T-helper 9 cell (primary cell): ENCODE data around the gene OTUD1.
A peak's percentile ranks its signal among the peaks of the same experiment; 100 is the strongest.
"Not testable (repeated sequence)": the region's sequence is repeated elsewhere in the genome, so short reads cannot be mapped to it uniquely, and the experiment has no call there.

Source experiments
- DNase-seq: peaks from one replicate; pipeline ENCODE4 v3.0.0-alpha.2; 2020
- total RNA-seq, 2 donors: gene quantifications; one replicate each; lab custom pipeline; 2026; lab: John Stamatoyannopoulos, UW

The OTUD1 gene
- 32.2 to 138 reads per million in 2 donors for total RNA-seq

DNA sequence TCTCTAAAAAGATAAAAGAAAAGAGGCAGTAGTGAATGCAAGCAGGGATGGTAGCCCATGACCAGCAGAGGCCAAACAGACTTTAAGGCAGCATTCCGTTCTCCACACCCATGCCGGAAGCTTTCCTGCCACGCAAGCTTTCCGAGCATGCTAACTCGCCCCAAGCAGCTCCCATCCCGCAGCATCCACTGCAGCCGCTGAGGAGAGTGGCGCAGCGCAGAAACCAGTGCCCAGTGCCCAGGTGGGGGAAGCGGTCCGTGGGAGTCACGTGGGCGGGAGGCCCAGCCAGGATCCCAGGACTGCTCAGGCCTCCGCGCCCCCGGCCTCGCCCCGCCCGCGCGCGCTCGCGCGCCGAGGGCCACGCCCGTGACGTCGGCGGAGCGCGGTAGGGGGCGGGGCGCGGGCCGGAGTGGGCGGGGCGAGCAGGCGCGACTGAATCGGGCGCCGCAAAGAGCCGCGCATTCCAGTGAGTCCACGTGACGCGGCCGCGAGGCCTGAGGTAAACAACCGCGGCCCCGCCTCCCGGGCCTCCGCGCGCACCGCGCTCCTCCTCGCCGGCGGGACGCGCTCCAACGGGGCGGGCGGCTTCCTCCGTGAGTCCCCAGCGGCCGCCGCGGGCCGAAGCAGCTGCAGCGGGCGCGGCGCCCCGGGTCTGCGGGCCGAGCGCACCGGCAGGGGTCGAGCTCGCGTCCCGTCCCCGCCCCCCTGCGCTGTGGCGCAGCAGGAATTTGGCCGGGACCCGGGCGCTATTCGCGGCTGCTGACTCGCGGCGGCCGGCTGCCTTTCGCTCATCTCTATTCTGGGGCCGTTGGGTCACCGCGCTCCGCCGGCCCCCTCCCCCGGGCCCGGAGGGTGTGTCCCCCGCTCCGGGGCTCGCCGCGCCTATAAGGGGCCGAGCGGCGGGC lies at the start of gene OTUD1:
OTUD1 (plus strand) TSS at position 529 of the 905 bp plus-strand sequence. CDS start 383 bp downstream, outside the sequence.
- peak; percentile 95 for DNase-seq

DNA sequence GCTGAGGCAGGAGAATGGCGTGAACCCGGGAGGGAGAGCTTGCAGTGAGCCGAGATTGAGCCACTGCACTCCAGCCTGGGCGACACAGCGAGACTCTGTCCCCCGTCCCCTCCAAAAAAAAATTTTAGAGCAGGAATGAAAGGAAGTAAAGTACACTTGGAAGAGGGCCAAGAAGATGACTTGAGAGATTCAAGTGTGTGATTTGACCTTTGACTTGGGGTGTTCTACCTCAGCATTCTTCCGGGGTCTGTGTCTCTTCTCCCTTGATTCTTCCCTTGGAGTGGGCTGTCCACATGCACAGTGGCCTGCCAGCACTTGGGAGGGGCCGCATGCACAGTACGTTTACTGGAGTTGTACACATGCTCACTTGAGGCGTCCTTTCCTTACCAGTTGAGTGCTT lies 48.5 kb upstream of the OTUD1 start:
- not testable (repeated sequence) for DNase-seq

GRCh38 chr10:23390809-23391208 lies 48.1 kb upstream of the OTUD1 start:
- no peak for DNase-seq

- DNase-seq: no peak
These were observed 47.1 kb upstream of the OTUD1 start for GRCh38 chr10:23391821-23392220.

- DNase-seq: no peak
These were observed 43.9 kb upstream of the OTUD1 start for GRCh38 chr10:23395017-23395416.

GRCh38 chr10:23396695-23397094 lies 42.2 kb upstream of the OTUD1 start:
- DNase-seq: no peak

DNA sequence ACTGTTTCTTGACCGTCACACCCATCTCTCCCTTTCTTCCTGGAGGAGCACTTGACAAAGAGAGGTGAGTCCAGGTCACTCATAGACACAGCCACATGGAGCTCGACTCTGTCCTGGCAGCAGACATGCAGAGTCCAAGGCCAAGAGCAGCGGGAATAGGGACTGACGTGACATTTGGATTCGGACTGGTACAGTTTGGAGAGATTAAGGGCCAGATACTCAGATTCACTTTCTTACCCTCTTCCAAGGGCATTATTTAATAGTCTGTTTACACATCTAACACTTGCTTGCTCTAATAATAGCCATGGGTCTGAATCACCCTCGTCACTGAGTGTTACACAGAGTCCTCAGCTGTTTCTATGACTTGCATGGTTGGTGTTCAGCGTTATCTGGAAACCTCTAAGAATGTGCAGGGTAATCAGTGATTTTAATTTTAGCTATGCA lies 39.2 kb upstream of the OTUD1 start:
- DNase-seq: no peak

DNA sequence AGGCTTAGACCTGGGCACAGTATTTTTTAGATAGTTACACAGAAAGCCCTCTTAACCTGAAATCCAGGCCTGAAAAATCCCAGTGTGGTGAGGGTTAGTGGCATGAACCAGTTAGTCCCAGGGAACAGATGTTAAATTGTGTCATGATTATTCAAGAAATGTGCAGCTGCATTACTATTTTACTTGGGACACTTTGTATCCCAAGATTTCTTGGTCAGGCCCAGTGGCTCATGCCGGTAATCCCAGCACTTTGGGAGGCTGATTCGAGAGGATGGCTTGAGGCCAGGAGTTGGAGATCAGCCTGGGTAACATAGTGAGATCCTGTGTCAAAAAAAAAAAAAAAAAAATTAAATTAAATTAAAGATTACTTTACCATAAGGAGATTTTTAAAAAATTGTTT lies 36.0 kb upstream of the OTUD1 start:
- DNase-seq: no peak

DNA sequence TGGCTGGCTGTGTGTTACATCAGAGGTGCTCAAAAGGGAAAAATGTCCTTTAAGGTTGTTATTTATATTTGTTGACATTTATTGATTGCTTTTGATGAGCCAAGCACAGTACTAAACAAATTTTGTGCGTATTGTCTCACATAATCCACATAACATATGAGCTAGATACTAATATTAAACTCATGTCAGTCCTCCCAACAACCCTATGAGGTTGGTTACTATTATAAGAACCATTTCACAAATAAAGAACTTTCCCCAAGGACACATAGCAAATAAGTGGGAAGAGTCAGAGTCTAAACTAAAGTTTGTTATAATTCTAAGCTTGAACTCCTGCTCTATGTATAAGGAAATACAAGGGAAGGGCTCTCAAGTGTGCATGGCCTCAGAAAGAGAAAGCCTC lies 35.6 kb upstream of the OTUD1 start:
- no peak for DNase-seq

- no peak for DNase-seq
These were observed 35.2 kb upstream of the OTUD1 start for GRCh38 chr10:23403719-23404118.

GRCh38 chr10:23404461-23404980 lies 34.4 kb upstream of the OTUD1 start:
- DNase-seq: no peak

DNA sequence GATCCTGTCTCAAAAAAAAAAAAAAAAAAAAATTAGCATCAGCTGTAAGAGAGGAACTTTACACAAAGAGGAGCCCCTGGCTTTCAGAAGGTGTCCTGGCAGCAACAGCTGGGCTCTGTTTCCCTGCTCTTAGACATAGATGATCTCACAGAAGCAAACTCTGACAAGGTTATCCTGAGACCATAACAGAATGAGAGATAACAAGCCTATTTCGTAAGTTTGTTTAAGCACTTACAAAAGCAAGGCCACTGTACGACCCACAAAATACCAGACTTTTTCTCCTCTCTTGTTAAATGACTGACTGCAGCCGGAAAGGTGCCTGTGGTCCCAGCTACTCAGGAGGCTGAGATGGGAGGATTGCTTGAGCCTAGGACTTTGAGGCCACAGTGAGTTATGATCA lies 33.3 kb upstream of the OTUD1 start:
- DNase-seq: no peak

- DNase-seq: no peak
These were observed 32.5 kb upstream of the OTUD1 start for GRCh38 chr10:23406409-23406808.

GRCh38 chr10:23408330-23408976 lies 30.4 kb upstream of the OTUD1 start:
- DNase-seq: no peak

DNA sequence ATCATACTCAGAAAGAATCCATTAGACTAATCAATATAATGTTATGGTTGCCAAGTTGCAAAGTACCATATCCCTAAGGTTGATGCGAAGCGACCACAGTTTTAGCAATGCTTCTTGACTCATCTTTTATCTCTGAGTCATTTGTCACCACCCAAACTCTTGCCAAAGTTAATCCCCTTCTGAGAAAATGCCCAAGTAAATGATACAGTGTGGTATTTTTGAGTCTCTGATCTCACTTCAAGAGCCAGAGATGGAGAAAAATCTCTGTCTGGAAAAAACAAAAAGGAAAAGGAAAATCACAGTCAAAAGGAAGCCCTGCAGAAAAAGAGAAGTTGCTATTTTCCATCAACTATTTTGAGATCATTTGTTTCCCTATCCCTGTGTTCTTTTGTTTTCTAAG lies 26.7 kb upstream of the OTUD1 start:
- no peak for DNase-seq

DNA sequence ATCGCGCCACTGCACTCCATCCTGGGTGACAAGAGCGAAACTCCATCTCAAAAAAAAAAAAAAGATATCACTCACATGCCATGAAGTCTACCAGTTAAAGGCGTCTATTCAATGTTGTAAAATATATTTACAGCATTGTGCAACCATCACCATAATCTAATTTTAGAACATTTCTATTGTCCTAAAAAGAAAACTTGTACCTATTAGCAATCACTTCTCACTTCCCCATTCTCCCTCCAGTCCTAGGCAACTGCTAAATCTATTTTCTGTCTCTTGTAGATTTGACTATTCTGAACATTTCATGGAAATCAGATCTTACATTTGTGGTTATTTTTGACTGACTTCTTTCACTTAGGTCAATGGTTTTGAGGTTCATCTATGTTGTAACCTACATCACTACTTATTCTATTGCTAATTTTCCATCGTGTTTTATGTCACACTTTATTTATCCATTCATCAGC lies 25.2 kb upstream of the OTUD1 start:
- no peak for DNase-seq

GRCh38 chr10:23414658-23415057 lies 24.2 kb upstream of the OTUD1 start:
- no peak for DNase-seq

- DNase-seq: no peak
These were observed 21.6 kb upstream of the OTUD1 start for GRCh38 chr10:23417254-23417653.

GRCh38 chr10:23418051-23418681 lies 20.7 kb upstream of the OTUD1 start:
- DNase-seq: no peak

DNA sequence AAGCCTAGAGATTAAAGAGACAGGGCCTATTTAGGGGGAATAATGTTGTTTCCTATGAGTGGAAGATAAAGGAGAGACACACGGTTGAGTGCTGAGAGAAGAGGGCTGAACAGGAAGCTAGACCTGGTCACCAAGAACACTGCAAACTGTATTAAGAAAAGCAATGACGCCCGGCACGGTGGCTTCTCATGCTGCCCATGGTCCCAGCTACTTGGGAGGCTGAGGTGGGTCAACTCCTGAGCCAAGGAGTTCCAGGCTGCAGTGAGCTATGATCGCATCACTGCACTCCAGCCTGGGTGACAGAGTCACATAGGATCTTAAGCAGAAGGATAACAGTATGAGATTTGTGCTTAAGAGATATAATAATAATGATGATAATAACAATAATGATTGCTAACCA lies 19.7 kb upstream of the OTUD1 start:
- DNase-seq: no peak

DNA sequence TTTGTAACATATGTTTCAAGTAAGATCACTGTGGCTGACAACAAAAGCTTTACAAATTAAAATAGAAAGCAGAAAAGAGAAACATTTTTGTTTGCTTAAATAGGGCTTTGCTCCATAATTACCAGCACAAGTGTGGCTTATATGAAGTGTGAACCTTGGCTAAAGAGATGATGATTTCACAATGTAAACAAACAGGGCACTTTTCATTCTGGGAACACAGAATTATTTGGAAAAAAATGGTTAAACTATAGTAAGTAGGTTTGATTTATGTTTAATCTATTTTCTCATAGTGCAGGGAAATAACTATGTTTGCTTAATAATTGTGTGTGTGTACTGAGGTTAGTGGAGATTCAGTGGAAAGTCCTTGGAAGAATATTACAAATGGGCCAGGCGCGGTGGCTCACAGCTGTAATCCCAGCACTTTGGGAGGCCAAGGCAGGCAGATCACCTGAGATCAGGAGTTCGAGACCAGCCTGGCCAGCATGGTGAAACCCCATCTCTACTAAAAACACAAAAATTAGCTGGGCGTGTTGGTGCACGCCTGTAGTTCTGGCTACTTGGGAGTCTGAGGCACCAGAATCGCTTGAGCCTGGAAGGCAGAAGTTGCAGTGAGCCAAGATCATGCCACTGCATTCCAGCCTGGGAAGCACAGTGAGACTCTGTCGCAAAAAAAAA lies 19.1 kb upstream of the OTUD1 start:
- DNase-seq: no peak

GRCh38 chr10:23421397-23421796 lies 17.5 kb upstream of the OTUD1 start:
- no peak for DNase-seq

GRCh38 chr10:23422003-23422411 lies 16.9 kb upstream of the OTUD1 start:
- no peak for DNase-seq
